SK-N-SH treated with all-trans-retinoic acid at 6 μM for 48 hours (cell line): ENCODE results near the gene SP110.
"Not testable (repeated sequence)": the region's sequence is repeated elsewhere in the genome, so short reads cannot be mapped to it uniquely, and the experiment has no call there.

Source experiments
- ATAC-seq: fragments of 200-7000 bp; cut with Tn5 transposase; 3 replicates; pipeline ENCODE4 v1.9.1; 2020; ENCODE audit warnings: mild to moderate bottlenecking, moderate library complexity
- ARNTL ChIP-seq: fragments of 450-650 bp; formaldehyde crosslinking; IDR thresholded peaks from 2 replicates; pipeline ENCODE4 v1.5.0; 2020; ENCODE audit warnings: low read depth, mild to moderate bottlenecking, moderate library complexity, borderline replicate concordance
- BACH2 ChIP-seq: fragments of 250-450 bp; sonication (Bioruptor Pico); IDR thresholded peaks from 2 replicates; pipeline ENCODE4 v1.9.0; 2021; ENCODE audit warnings: mild to moderate bottlenecking, borderline replicate concordance
- CSDC2 ChIP-seq: fragments of 250-450 bp; sonication (Bioruptor Pico); IDR thresholded peaks from 2 replicates; pipeline ENCODE4 v1.5.0; 2020; ENCODE audit warnings: mild to moderate bottlenecking, moderate library complexity
- CSRNP3 ChIP-seq: fragments of 250-450 bp; sonication (Bioruptor Pico); IDR thresholded peaks from 2 replicates; pipeline ENCODE4 v1.5.1; 2021; ENCODE audit warnings: mild to moderate bottlenecking, moderate library complexity
- GLIS3 ChIP-seq: fragments of 250-450 bp; sonication (Bioruptor Pico); IDR thresholded peaks from 2 replicates; pipeline ENCODE4 v1.5.0; 2020; ENCODE audit warnings: mild to moderate bottlenecking, moderate library complexity
- ISL1 ChIP-seq: fragments of 250-450 bp; sonication (Bioruptor Pico); IDR thresholded peaks from 2 replicates; pipeline ENCODE4 v2.1.2; 2022; ENCODE audit warnings: mild to moderate bottlenecking, moderate library complexity
- OSR1 ChIP-seq: fragments of 250-450 bp; sonication (Bioruptor Pico); IDR thresholded peaks from 2 replicates; pipeline ENCODE4 v1.8.0; 2022; ENCODE audit warnings: moderate library complexity, mild to moderate bottlenecking, inconsistent platforms
- PATZ1 ChIP-seq: fragments of 250-450 bp; sonication (Bioruptor Pico); IDR thresholded peaks from 2 replicates; pipeline ENCODE4 v1.8.0; 2020; ENCODE audit warnings: mild to moderate bottlenecking, moderate library complexity, borderline replicate concordance
- POU6F1 ChIP-seq: fragments of 250-450 bp; sonication (Bioruptor Pico); IDR thresholded peaks from 2 replicates; pipeline ENCODE4 v1.8.0; 2021; ENCODE audit warnings: low read depth, mild to moderate bottlenecking, moderate library complexity, borderline replicate concordance
- RARB ChIP-seq: fragments of 250-450 bp; sonication (Bioruptor Pico); IDR thresholded peaks from 2 replicates; pipeline ENCODE4 v1.8.0; 2021; ENCODE audit warnings: mild to moderate bottlenecking, moderate library complexity
- TOX ChIP-seq: fragments of 250-450 bp; sonication (Bioruptor Pico); IDR thresholded peaks from 2 replicates; pipeline ENCODE4 v1.8.0; 2021; ENCODE audit warnings: mild to moderate bottlenecking, moderate library complexity, borderline replicate concordance
- TSHZ2 ChIP-seq: fragments of 250-450 bp; sonication (Bioruptor Pico); IDR thresholded peaks from 2 replicates; pipeline ENCODE4 v1.5.0; 2020; ENCODE audit warnings: mild to moderate bottlenecking, moderate library complexity
- ZFP3 ChIP-seq: fragments of 250-450 bp; sonication (Bioruptor Pico); IDR thresholded peaks from 2 replicates; pipeline ENCODE4 v1.5.0; 2020; ENCODE audit warnings: mild to moderate bottlenecking, moderate library complexity
- ZFP30 ChIP-seq: fragments of 450-650 bp; formaldehyde crosslinking; IDR thresholded peaks from 2 replicates; pipeline ENCODE4 v1.5.0; 2022; ENCODE audit warnings: mild to moderate bottlenecking, moderate library complexity
- ZNF565 ChIP-seq: fragments of 450-650 bp; formaldehyde crosslinking; conservative IDR thresholded peaks from 2 replicates; pipeline ENCODE4 v1.5.0; 2020; ENCODE audit warnings: low read depth, mild to moderate bottlenecking, moderate library complexity
- ZNF70 ChIP-seq: fragments of 450-650 bp; formaldehyde crosslinking; IDR thresholded peaks from 2 replicates; pipeline ENCODE4 v1.5.0; 2020; ENCODE audit warnings: mild to moderate bottlenecking, moderate library complexity
- ZNF8 ChIP-seq: fragments of 450-650 bp; formaldehyde crosslinking; IDR thresholded peaks from 2 replicates; pipeline ENCODE4 v1.5.0; 2020; ENCODE audit warnings: mild to moderate bottlenecking, moderate library complexity

SP110 gene

GRCh38 chr2:230124757-230125431 is 94.9 kb downstream of the SP110 start:
- TF ChIP-seq CSRNP3 (CRISPR knock-in tag), result no peak
- no peak for TF ChIP-seq POU6F1
- TF ChIP-seq BACH2 (CRISPR knock-in tag), result no peak
- TF ChIP-seq CSDC2 (CRISPR knock-in tag), result no peak
- no peak for TF ChIP-seq PATZ1 (CRISPR knock-in tag)
- TF ChIP-seq RARB (CRISPR knock-in tag), result no peak
- TF ChIP-seq TOX (CRISPR knock-in tag), result no peak
- TF ChIP-seq ARNTL (CRISPR knock-in tag), result no peak
- no peak for TF ChIP-seq ZFP3 (CRISPR knock-in tag)
- no peak for TF ChIP-seq ISL1
- TF ChIP-seq ZNF8 (CRISPR knock-in tag), result no peak
- TF ChIP-seq ZNF565 (CRISPR knock-in tag), result no peak
- TF ChIP-seq GLIS3 (CRISPR knock-in tag), result no peak
- no peak for TF ChIP-seq ZFP30 (CRISPR knock-in tag)
- no peak for ATAC-seq

- no peak for TF ChIP-seq ZNF70 (CRISPR knock-in tag)
- no peak for TF ChIP-seq TSHZ2
- TF ChIP-seq ZFP30 (CRISPR knock-in tag), result no peak
- TF ChIP-seq OSR1, result no peak
- TF ChIP-seq RARB (CRISPR knock-in tag), result no peak
- no peak for TF ChIP-seq GLIS3 (CRISPR knock-in tag)
- no peak for TF ChIP-seq CSDC2 (CRISPR knock-in tag)
- no peak for TF ChIP-seq ISL1
- no peak for TF ChIP-seq PATZ1 (CRISPR knock-in tag)
- TF ChIP-seq POU6F1, result no peak
- TF ChIP-seq CSRNP3 (CRISPR knock-in tag), result no peak
- TF ChIP-seq ZNF8 (CRISPR knock-in tag), result no peak
- no peak for TF ChIP-seq ZNF565 (CRISPR knock-in tag)
- no peak for TF ChIP-seq ARNTL (CRISPR knock-in tag)
- ATAC-seq, result no peak
Observed at GRCh38 chr2:230124235-230124634, 95.5 kb downstream of the SP110 start.

GRCh38 chr2:230120376-230120775 is 99.4 kb downstream of the SP110 start:
- ATAC-seq, result not testable (repeated sequence)

GRCh38 chr2:230119827-230120226 is 100.0 kb downstream of the SP110 start:
- not testable (repeated sequence) for ATAC-seq
